ENCODE data around the gene IL17C. TPM values are rescaled to one million over a fixed set of nuclear protein-coding genes. Genes with fewer than 3 reads are reported as not detected.

The IL17C gene
- total and polyA plus RNA-seq, 9 of the 15 experiments (the other 6 are each of a cell fraction or from before 2014, with no cell fraction given), result not detected

- intact Hi-C loops (cut with micrococcal nuclease), result no loop called here
- ATAC-seq (no peak), DNase-seq (ENCODE audit: extremely low read depth in 1 of 4, low spot score in 3 of 4) (no peak), FAIRE-seq (no peak)
- H3K27ac ChIP-seq (ENCODE audit: extremely low read depth, low read depth, low read length), result no peak overlapping the region
- H3K4me3 ChIP-seq, result no peak overlapping the region
- TF ChIP-seq THRA (IDR thresholded peaks at IDR 0.05), result no peak
- TF ChIP-seq PCBP1 (IDR thresholded peaks at IDR 0.05; ENCODE audit: low read depth, low read length, poor library complexity, severe bottlenecking), result peak; percentile 26
- TF ChIP-seq ZNF507 (tag; conservative IDR thresholded peaks at IDR 0.05), result no peak
- peak; percentile 38 for TF ChIP-seq POLR2G (IDR thresholded peaks at IDR 0.05; ENCODE audit: low read depth, low read length)
- BruUV-seq (replicated peaks), result no TSS peak
- ChIA-PET POLR2A (interaction anchor here (1.3 kb wide), 1 partner anchor 8 kb away, joined by 5 read pairs; no protein-coding TSS in a partner anchor), CTCF (ENCODE audit: low intra/inter-chr PET ratio) (no interaction called here)
- in situ Hi-C loops (cut with MboI), result no loop called here
- no peak overlapping the region for H3K4me2 ChIP-seq (ENCODE audit: insufficient read depth, low read length)
- no peaks in the 10 kb centered on the region for H3K27me3 ChIP-seq (ENCODE audit: control insufficient read depth in 2 of 2, insufficient read depth in 2 of 2, low read length in 2 of 2)
- H2AFZ ChIP-seq (ENCODE audit: low read depth, low read length), result no peak overlapping the region
- WGBS (ENCODE audit: insufficient coverage, low coverage, missing lambda C conversion rate), result 95% methylated on average over 18 of the region's 18 CpGs
- no peak overlapping the region; a peak in 1 of 4 replicates for H3K9ac ChIP-seq (ENCODE audit: insufficient read depth in 1 of 2, low read depth in 2 of 2, low read length in 2 of 2)
- peaks cover 8% of the 10 kb centered on the region; the same call in 2 of the 3 replicates for H3K79me2 ChIP-seq (ENCODE audit: control insufficient read depth, insufficient read depth, low read length)
- H3K9me3 ChIP-seq (replicated peaks; ENCODE audit: control insufficient read depth, insufficient read depth, low read depth, low read length), result no peaks in the 10 kb centered on the region
- no peaks in the 10 kb centered on the region for H3K9me1 ChIP-seq (ENCODE audit: control insufficient read depth, insufficient read depth, low read length)
- peaks cover 89% of the 10 kb centered on the region for H3K36me3 ChIP-seq (ENCODE audit: control insufficient read depth, insufficient read depth, low read length)
- H3K4me1 ChIP-seq (replicated peaks in 1 of 2; ENCODE audit: control insufficient read depth in 2 of 2, insufficient read depth in 2 of 2, low read length in 2 of 2), result peaks cover 10 to 36% of the 10 kb centered on the region in 2 experiments; a peak in 4 of 5 replicates
- peaks cover 6% of the 10 kb centered on the region; the same call in 1 of the 2 replicates for H4K20me1 ChIP-seq (replicated peaks; ENCODE audit: control insufficient read depth, insufficient read depth, low read length)
Observed at GRCh38 chr16:88624481-88624880, 13.9 kb upstream of the IL17C start.

Data from K562 (cell line).